Hematopoietic multipotent progenitor cell (in vitro differentiated cells): ENCODE measurements around the gene PFKP. TPM values are rescaled to one million over a fixed set of nuclear protein-coding genes. Genes with fewer than 3 reads are reported as not detected.

ENCODE experiments used
- DNase-seq, 3 donors: peaks; one replicate each; pipeline ENCODE4 v3.0.0-alpha.2; 2011 to 2015; ENCODE audit warnings: low read depth in 2 of 3, low spot score in 2 of 3
- total RNA-seq: library from RNA; depleted of rRNA; stranded (reverse); fragments of >200 nt; gene quantifications from one replicate; pipeline ENCODE4 v1.2.3, GENCODE V29; 2012

PFKP gene
- 140 TPM for total RNA-seq

- peak in 2 of 3 donors; percentile 49 to 62 for DNase-seq
Observed at GRCh38 chr10:3067118-3067858, at the start of gene PFKP. PFKP (plus strand) TSS chr10:3067548; CDS start chr10:3067596, 48 bp downstream.

- DNase-seq: no peak
Observed at GRCh38 chr10:3018247-3018646, 49.1 kb upstream of the PFKP start.

- DNase-seq: no peak
Observed at GRCh38 chr10:3020311-3020710, 47.0 kb upstream of the PFKP start.

- no peak for DNase-seq
Observed at GRCh38 chr10:3020881-3021280, 46.5 kb upstream of the PFKP start.

GRCh38 chr10:3022027-3022426 is 45.3 kb upstream of the PFKP start:
- DNase-seq: no peak

- DNase-seq: no peak
Observed at GRCh38 chr10:3023892-3024291, 43.5 kb upstream of the PFKP start.

- no peak for DNase-seq
Observed at GRCh38 chr10:3025026-3025683, 42.2 kb upstream of the PFKP start.

- no peak for DNase-seq
Observed at GRCh38 chr10:3027866-3028265, 39.5 kb upstream of the PFKP start.

GRCh38 chr10:3028441-3028840 is 38.9 kb upstream of the PFKP start:
- DNase-seq: no peak

GRCh38 chr10:3030765-3031164 is 36.6 kb upstream of the PFKP start:
- DNase-seq: no peak

- DNase-seq: no peak
Observed at GRCh38 chr10:3031490-3031889, 35.9 kb upstream of the PFKP start.

GRCh38 chr10:3033925-3034324 is 33.4 kb upstream of the PFKP start:
- DNase-seq: no peak

GRCh38 chr10:3034616-3035015 is 32.7 kb upstream of the PFKP start:
- DNase-seq: no peak

- DNase-seq: peak in 1 of 3 donors; percentile 34
Observed at GRCh38 chr10:3036155-3037021, 31.0 kb upstream of the PFKP start.

- DNase-seq: no peak
Observed at GRCh38 chr10:3037182-3037581, 30.2 kb upstream of the PFKP start.

- no peak for DNase-seq
Observed at GRCh38 chr10:3040069-3040468, 27.3 kb upstream of the PFKP start.

GRCh38 chr10:3042589-3042988 is 24.8 kb upstream of the PFKP start:
- DNase-seq: no peak

- peak in 2 of 3 donors; percentile 64 to 80 for DNase-seq
Observed at GRCh38 chr10:3043512-3044368, 23.6 kb upstream of the PFKP start.

GRCh38 chr10:3045471-3046209 is 21.7 kb upstream of the PFKP start:
- DNase-seq: no peak
